ENCODE results near the gene TFCP2L1. TPM values are rescaled to one million over a fixed set of nuclear protein-coding genes. Genes with fewer than 3 reads are reported as not detected.
"Not testable (repeated sequence)": the region's sequence is repeated elsewhere in the genome, so short reads cannot be mapped to it uniquely, and the experiment has no call there.

TFCP2L1 gene, protein sequence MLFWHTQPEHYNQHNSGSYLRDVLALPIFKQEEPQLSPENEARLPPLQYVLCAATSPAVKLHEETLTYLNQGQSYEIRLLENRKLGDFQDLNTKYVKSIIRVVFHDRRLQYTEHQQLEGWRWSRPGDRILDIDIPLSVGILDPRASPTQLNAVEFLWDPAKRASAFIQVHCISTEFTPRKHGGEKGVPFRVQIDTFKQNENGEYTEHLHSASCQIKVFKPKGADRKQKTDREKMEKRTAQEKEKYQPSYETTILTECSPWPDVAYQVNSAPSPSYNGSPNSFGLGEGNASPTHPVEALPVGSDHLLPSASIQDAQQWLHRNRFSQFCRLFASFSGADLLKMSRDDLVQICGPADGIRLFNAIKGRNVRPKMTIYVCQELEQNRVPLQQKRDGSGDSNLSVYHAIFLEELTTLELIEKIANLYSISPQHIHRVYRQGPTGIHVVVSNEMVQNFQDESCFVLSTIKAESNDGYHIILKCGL
- total RNA-seq: not detected
- under 1 TPM in 1 of 3 donors, not detected in 2; 0.53 TPM for polyA plus RNA-seq
- total RNA-seq: 0 to 0.25 (median 0) reads per million in 6 experiments

DNA sequence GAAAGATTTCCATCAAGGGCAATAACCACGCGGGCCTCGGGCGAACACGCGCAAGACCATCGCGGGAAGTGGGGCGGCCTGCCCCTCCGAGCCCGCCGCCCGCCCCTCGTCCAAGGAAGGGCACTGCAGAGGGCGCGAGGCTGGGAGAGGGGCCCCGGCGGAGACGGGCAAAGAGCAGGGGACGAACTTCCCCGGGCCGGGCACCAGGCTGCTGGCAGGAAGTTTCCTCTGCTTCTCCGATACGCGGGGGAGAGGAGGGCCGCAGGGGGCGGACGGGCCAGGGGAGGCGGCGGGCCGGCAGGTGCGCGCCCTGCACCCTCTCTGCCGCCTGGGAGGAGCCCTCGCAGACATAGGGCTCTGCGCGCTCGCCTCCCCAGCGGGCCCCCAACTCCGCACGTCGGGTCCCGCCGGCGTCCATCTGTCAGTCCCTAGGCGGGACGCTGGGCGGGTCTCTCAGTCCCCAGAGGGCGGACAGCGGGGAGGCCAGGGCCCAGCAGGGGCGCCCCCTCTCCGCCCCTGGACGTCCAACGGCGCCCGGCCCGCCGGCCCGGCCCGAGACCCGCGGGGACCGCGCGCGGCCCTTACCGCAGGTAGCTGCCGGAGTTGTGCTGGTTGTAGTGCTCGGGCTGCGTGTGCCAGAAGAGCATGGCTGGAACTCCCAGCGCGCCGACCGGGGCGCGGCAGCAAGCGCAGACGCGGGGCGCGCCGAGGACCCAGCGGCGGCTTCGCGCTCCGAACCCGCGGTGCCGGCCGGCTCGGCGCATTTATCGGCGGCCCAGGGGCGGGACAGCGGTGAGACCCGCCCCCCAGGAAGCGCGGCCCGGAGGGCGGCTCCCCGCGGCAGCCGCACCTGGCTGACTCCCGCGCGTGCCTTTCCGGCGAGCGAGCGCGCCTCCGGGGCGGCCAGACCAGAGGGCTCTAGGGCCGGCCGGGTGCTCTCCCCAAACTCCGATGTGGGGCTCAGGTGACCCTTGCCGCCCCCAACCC lies at the start of gene TFCP2L1:
TFCP2L1 (minus strand) TSS at position 740 of the 987 bp plus-strand sequence; CDS start at position 647, 93 bp downstream.
- peak within 1 kb of the TSS; percentile 60 to 82 (median 72) for H3K4me3 Mint-ChIP-seq
- ATAC-seq (peak; percentile 36 to 42), DNase-seq (no peak)
- H3K9me3 Mint-ChIP-seq: no peaks in the 10 kb centered on the region
- H3K27ac Mint-ChIP-seq: peak within 1 kb of the TSS in 1 of 10 donors; percentile 49
- H3K4me1 Mint-ChIP-seq: peaks cover 0 to 22% (median 15%) of the 10 kb centered on the region in 4 donors
- H3K27me3 Mint-ChIP-seq: peaks cover 26 to 58% (median 46%) of the 10 kb centered on the region in 5 donors
- POLR2A ChIA-PET: no interaction called here
- H3K36me3 Mint-ChIP-seq: no peaks in the 10 kb centered on the region

- Mint-ChIP-seq H3K4me3 (no peak overlapping the region), H3K9me3 (no peaks in the 10 kb centered on the region), H3K27ac (peak overlapping the region in 1 of 10 donors; percentile 18), H3K4me1 (peaks cover 0 to 12% (median 2%) of the 10 kb centered on the region in 4 donors), H3K27me3 (peaks cover 0 to 2% (median 0%) of the 10 kb centered on the region in 5 donors), H3K36me3 (peaks cover 0 to 8% (median 4%) of the 10 kb centered on the region in 3 donors)
- ATAC-seq: no peak
- DNase-seq: no peak
- POLR2A ChIA-PET: no interaction called here
Measured at GRCh38 chr2:121333834-121334558, 49.0 kb upstream of the TFCP2L1 start.

- POLR2A ChIA-PET: no interaction called here
- ATAC-seq (no peak), DNase-seq (no peak)
- peaks cover 0 to 4% (median 0%) of the 10 kb centered on the region in 3 donors for H3K36me3 Mint-ChIP-seq
- H3K27me3 Mint-ChIP-seq: peaks cover 0 to 2% (median 0%) of the 10 kb centered on the region in 5 donors
- no peak overlapping the region for H3K4me3 Mint-ChIP-seq
- H3K9me3 Mint-ChIP-seq: no peaks in the 10 kb centered on the region
- peaks cover 0 to 12% (median 2%) of the 10 kb centered on the region in 4 donors for H3K4me1 Mint-ChIP-seq
- H3K27ac Mint-ChIP-seq: no peak overlapping the region
Measured at GRCh38 chr2:121333231-121333630, 48.2 kb upstream of the TFCP2L1 start.

- H3K9me3 Mint-ChIP-seq, ATAC-seq, H3K27me3 Mint-ChIP-seq, H3K4me3 Mint-ChIP-seq, POLR2A ChIA-PET, DNase-seq, H3K36me3 Mint-ChIP-seq: not testable (repeated sequence)
- Mint-ChIP-seq H3K4me1 (peaks cover 0 to 12% (median 2%) of the 10 kb centered on the region in 4 donors), H3K27ac (peak overlapping the region in 1 of 10 donors; percentile 35)
Measured at GRCh38 chr2:121331324-121331723, 46.3 kb upstream of the TFCP2L1 start.

- POLR2A ChIA-PET: no interaction called here
Measured at GRCh38 chr2:121330921-121331320, 45.9 kb upstream of the TFCP2L1 start.

GRCh38 chr2:121329786-121330185 lies 44.8 kb upstream of the TFCP2L1 start:
- no peak for ATAC-seq
- Mint-ChIP-seq H3K27me3 (peaks cover 3 to 9% (median 5%) of the 10 kb centered on the region in 5 donors), H3K4me3 (no peak overlapping the region), H3K4me1 (peaks cover 0 to 2% (median 0%) of the 10 kb centered on the region in 4 donors), H3K27ac (peak overlapping the region in 1 of 10 donors; percentile 1), H3K36me3 (no peaks in the 10 kb centered on the region), H3K9me3 (no peaks in the 10 kb centered on the region)
- POLR2A ChIA-PET: no interaction called here
- DNase-seq: no peak

More at GRCh38 chr2:121330921-121331320, 45.9 kb upstream of the TFCP2L1 start:
- H3K27ac Mint-ChIP-seq: no peak overlapping the region
- no peak overlapping the region for H3K4me3 Mint-ChIP-seq
- DNase-seq (no peak), ATAC-seq (no peak)
- no peaks in the 10 kb centered on the region for H3K36me3 Mint-ChIP-seq
- no peaks in the 10 kb centered on the region for H3K9me3 Mint-ChIP-seq
- H3K27me3 Mint-ChIP-seq: peaks cover 0 to 5% (median 0%) of the 10 kb centered on the region in 5 donors
- H3K4me1 Mint-ChIP-seq: peaks cover 0 to 9% (median 2%) of the 10 kb centered on the region in 4 donors

DNA sequence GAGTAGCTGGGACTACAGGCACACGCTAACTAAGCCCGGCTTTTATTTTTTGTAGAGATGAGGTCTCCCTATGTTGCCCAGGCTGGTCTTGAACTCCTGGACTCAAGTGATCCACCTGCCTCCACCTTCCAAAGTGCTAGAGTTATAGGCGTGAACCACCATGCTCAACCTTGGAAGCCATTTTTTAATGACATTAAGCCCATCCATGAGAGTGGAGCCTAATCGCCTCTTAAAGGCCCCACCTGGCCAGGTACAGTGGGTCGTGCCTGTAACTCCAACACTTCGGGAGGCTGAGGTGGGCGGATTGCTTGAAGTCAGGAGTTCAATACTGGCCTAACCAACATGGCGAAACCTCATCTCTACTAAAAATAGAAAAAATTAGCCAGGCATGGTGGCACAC lies 41.6 kb upstream of the TFCP2L1 start:
- H3K4me3 Mint-ChIP-seq: no peak overlapping the region
- peaks cover 3 to 9% (median 5%) of the 10 kb centered on the region in 5 donors for H3K27me3 Mint-ChIP-seq
- no peaks in the 10 kb centered on the region for H3K36me3 Mint-ChIP-seq
- H3K4me1 Mint-ChIP-seq: no peaks in the 10 kb centered on the region
- no peak overlapping the region for H3K27ac Mint-ChIP-seq
- POLR2A ChIA-PET: no interaction called here
- peaks cover 0 to 4% (median 0%) of the 10 kb centered on the region in 9 donors for H3K9me3 Mint-ChIP-seq
- DNase-seq (no peak), ATAC-seq (no peak)

DNA sequence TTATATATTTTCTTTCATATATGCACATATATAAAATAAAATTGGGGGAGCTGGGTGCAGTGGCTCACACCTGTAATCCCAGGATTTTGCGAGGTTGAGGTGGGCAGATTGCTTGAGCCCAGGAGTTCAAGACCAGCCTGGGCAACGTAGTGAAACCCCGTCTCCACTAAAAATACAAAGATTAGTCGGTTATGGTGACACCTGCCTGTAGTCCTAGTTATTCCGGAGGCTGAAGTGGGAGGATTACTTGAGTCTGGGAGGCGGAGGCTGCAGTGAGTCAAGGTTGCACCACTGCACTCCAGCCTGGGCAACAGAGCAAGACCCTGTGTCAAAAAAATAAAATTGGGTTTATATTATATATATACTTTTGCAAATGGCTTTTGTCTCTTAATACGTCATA lies 39.6 kb upstream of the TFCP2L1 start:
- POLR2A ChIA-PET: no interaction called here
- Mint-ChIP-seq H3K27ac (no peak overlapping the region), H3K27me3 (peaks cover 3 to 13% (median 5%) of the 10 kb centered on the region in 5 donors), H3K4me1 (no peaks in the 10 kb centered on the region), H3K36me3 (no peaks in the 10 kb centered on the region), H3K4me3 (no peak overlapping the region), H3K9me3 (peaks cover 0 to 4% (median 0%) of the 10 kb centered on the region in 9 donors)
- ATAC-seq (no peak), DNase-seq (no peak)

DNA sequence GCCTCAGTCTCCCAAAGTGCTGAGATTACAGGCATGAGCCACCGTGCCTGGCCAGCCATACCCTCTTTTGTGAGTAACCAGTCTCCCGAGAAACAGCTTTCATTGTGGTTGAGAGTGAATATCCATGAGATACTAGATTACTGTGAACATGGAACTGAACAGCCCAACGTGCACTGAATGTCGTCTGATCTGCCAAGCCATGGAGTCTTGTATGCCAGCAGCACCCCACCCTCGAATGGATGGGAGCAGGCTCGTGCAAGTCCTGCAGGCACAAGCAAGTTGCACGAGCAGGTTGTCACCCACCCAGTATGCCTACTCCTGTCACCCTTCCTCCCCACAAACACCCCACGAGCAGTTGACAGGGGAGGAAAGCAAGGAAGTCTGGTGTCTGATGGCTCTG lies 36.5 kb upstream of the TFCP2L1 start:
- peaks cover 0 to 4% (median 0%) of the 10 kb centered on the region in 9 donors for H3K9me3 Mint-ChIP-seq
- ATAC-seq (no peak), DNase-seq (no peak)
- POLR2A ChIA-PET: no interaction called here
- peaks cover 3 to 13% (median 5%) of the 10 kb centered on the region in 5 donors for H3K27me3 Mint-ChIP-seq
- no peaks in the 10 kb centered on the region for H3K36me3 Mint-ChIP-seq
- H3K4me3 Mint-ChIP-seq: no peak overlapping the region
- no peaks in the 10 kb centered on the region for H3K4me1 Mint-ChIP-seq
- peak overlapping the region in 1 of 10 donors; percentile 44 for H3K27ac Mint-ChIP-seq

DNA sequence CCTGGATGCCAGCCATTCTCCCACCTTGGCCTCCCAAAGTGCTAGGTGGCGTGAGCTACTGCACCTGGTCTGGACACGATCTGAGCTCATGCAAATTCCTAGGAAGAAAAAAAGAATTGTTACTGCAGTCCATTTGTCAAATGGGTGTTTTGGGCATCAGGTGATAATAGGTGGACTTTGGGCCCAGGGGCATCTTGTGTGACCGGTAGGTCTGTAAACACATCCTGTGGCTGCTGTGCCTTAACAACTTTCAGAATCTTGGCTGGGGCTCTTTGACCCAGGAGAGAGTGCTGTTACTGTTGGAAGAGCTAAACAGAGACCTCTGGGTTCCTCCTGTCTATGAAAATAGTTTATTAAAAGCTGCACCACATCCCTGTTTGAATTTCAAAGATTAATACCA lies 34.9 kb upstream of the TFCP2L1 start:
- no peak for ATAC-seq
- POLR2A ChIA-PET: no interaction called here
- H3K4me1 Mint-ChIP-seq: no peaks in the 10 kb centered on the region
- peaks cover 0 to 8% (median 2%) of the 10 kb centered on the region in 5 donors for H3K27me3 Mint-ChIP-seq
- H3K9me3 Mint-ChIP-seq: peaks cover 0 to 4% (median 0%) of the 10 kb centered on the region in 9 donors
- no peak overlapping the region for H3K27ac Mint-ChIP-seq
- no peak for DNase-seq
- no peaks in the 10 kb centered on the region for H3K36me3 Mint-ChIP-seq
- no peak overlapping the region for H3K4me3 Mint-ChIP-seq

GRCh38 chr2:121316986-121317385 lies 32.0 kb upstream of the TFCP2L1 start:
- ATAC-seq (no peak), DNase-seq (no peak)
- Mint-ChIP-seq H3K4me1 (no peaks in the 10 kb centered on the region), H3K27me3 (peaks cover 0 to 8% (median 2%) of the 10 kb centered on the region in 5 donors), H3K27ac (no peak overlapping the region), H3K36me3 (no peaks in the 10 kb centered on the region), H3K9me3 (no peaks in the 10 kb centered on the region), H3K4me3 (peak overlapping the region in 1 of 10 donors; percentile 29)
- POLR2A ChIA-PET: no interaction called here

GRCh38 chr2:121313701-121314100 lies 28.7 kb upstream of the TFCP2L1 start:
- H3K4me1 Mint-ChIP-seq, H3K27ac Mint-ChIP-seq: not testable (repeated sequence)

More at GRCh38 chr2:121313701-121314100, 28.7 kb upstream of the TFCP2L1 start:
- H3K27me3 Mint-ChIP-seq: peaks cover 0 to 11% (median 3%) of the 10 kb centered on the region in 5 donors
- H3K4me3 Mint-ChIP-seq, H3K9me3 Mint-ChIP-seq, DNase-seq, ATAC-seq, H3K36me3 Mint-ChIP-seq, POLR2A ChIA-PET: not testable (repeated sequence)
